CD4-positive, alpha-beta T cell treated with Interferon gamma for 1 hour (primary cell): ENCODE data around the gene REXO5.

Experiments used
- DNase-seq: peaks from one replicate; pipeline ENCODE4 v3.0.0-alpha.2; 2020

The REXO5 gene

DNA sequence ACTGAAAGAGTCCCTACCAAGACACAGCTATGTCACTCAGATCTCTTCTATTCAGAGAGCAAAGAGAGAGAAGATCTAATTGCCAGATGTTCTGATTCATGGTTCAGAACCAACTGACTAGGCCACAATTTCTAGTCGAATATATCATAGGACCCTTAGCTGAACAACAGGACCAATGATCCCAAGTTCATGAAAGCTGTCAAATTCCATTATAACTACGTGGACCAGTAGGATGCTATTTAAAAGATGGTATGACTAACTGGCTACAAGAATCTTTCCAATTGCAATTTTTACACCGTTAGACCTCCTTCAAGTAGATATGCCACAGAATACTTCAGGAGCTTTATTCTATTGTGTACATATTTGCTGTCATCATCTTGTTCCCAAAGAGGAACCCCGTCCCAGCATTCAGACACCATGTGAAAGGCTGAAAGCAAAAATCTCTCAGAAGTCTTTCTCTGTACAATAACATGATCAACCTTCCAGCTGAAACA, 67.8 kb downstream of the REXO5 start:
- DNase-seq = no peak

DNA sequence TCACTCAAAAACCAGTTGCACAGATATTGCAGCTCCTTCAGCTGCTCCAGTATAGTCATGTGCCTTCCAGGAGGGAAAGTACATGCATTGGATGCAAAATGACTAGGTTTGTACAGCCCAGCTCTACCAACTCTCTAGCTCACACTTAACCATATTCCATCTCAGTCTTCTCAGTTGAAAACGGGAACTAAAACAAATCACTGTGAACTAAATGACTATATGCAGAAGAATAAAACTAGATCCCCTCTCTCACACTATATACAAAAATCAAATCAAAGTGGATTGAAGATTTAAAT, 69.0 kb downstream of the REXO5 start:
- DNase-seq = no peak

DNA sequence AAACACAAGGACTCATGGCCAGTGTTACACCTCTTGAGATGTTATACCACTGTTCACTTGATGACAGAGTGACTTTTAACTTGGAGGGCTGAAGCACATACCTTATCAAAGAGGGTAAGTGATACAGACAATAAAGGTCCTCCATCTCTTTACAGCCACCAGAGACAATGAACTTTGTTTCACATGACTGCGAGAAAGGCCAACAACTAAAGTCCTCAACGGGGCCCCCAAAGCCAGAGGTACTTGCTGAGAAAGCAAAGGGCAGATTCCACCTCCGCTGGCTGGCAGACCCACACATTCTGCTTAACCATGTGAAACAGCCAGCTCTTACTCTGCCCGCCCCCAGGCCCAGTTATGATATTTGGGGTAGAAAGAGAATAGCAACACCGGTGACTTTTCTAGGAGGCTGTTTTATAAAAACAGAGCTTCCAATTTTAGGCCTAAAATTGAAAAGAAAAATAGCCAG, 72.4 kb downstream of the REXO5 start:
- no peak for DNase-seq

DNA sequence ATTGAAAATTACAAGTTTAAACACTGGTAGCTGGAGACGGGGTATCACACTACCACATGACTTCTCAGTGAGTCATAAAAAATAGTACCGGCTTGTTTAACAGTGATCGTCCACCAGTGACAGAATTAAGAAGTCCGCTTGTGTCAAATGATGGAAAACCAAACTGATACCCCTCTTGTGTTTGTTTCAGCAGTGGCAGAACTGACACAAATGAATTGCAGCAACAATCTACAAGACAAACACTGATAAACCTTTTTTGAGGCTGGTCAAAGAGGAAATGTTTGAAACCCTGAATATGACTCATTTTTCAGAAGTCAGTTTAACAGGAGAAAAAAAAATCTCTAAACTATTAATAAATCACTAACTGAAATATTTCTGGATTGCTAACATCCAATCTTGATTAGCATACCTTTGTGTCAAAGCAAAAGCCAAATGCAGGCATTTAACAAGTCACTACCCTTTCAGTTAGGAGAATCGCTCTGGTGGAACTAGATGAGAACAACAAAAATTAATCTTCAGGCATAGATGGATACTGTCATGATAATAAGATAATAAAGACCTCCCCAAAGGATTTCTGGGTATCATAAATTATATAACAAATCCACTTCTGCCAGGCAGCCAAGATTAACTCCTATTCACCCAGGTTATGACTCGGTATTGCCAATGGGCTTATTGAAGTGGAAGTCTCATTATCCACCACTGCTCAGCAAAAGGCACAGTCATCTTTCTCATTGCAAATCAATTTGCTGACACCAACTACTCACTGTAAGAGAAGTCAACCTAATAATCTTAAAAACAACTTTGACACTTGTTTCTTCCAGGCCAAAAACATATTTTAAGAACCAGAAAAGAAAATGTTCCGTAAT, 73.1 kb downstream of the REXO5 start:
- DNase-seq = no peak

DNA sequence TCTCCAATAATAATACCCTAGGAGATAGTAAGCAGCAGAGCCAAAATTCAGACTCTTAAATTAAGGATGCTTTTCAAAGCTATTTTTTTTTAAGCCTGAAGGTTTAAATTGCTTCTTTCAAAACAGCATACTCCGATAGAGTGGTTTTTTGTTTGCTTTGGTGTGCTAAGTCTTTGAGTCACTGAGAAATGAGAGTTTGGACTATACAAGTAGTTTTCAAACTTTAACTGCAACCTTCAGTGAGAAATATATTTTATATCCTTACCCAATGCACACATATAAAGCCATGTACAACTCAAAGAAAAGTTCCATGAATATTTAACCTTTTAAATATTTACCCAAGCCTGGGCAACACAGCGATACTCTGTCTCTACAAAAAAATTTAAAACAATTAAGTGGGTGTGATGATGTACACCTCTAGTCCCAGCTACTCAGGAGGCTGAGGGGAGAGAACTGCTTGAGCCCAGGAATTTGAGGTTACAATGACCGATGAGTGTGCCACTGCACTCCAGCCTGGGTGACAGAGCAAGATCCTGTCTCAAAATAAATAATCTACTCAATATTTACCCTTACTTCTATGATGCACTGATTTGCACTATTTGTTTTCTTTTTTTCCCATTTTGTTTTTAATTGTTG, 74.7 kb downstream of the REXO5 start:
- DNase-seq = no peak

DNA sequence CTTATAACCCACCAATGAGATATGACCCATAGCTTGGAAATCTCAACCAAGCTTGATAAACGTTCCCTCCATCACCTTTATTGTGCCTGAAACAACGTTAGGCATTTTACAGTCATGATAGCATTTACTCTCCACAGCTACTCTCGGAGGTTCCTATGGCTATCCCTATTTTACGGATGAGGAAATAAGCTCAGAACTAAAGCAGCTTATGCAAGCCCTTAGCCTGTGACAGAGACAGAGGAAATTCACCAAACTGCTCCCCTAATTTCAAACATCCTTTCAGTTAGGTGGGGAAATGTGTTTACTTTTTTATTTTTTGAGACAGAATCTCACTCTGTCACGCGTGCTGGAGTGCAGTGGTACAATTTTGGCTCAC, 75.2 kb downstream of the REXO5 start:
- DNase-seq = no peak

DNA sequence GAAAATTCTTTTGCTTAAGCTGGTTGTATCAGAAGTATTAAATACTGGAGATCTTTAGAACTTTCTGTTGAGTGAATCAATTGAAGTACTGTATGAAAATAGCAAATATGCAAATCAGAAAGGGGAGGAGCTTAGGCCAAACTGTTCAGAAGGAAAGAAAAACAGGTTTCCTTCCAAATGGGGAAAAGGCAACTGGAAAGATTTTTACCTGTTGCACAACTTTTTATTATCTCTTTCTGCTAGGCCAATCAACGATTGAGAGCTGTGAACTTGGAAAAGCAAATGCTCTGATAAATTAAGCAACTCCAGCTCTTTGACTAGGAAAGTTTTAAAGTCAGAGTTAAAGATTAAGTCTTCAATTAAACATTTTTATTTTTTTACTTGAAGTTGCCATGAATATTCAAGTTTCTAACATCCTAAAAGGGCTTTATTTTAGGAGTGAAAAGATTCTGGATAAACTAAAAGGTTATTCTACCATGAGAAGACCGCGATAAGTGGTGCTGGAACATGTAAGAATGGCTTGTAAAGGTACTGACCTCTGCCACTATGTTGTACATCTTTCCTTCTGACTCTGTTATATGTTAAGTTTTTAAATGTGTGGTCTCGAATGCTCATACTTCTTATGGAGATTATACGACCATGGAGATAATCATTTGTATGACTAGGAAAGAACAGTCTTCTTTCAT, 77.4 kb downstream of the REXO5 start:
- no peak for DNase-seq

DNA sequence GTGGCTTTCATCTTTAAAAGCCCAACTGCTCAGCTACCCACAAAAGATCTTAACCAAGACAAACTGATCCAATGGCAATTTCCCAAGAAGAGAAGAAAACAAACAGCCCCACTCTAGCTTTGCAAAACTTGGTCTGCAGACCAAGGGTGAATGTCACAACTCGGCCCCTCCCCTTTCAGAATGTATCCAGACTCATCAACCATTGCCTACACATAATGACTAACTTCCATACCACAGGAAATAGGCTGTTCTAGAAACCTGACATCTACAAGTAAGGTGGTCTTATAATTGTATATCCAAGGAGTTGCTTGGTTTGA, 77.9 kb downstream of the REXO5 start:
- DNase-seq = no peak

DNA sequence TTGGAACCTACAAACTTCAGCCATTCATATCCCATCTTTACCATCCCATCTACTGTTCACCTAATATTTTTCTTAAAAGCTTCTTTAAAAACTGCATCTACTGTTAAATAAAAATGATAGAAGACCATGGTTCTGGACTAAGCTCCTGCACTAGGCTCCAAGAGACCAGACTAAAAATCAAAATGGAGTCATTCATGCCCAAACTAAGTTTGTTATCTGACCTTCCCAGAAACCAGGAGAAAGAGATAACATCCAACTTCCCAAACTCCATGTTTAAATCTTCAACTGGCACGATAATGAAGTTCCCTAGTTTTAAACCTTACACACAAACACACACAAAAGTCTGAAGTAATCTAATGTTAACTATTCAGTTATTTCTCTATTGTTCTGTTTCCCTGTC, 80.0 kb downstream of the REXO5 start:
- DNase-seq = no peak

DNA sequence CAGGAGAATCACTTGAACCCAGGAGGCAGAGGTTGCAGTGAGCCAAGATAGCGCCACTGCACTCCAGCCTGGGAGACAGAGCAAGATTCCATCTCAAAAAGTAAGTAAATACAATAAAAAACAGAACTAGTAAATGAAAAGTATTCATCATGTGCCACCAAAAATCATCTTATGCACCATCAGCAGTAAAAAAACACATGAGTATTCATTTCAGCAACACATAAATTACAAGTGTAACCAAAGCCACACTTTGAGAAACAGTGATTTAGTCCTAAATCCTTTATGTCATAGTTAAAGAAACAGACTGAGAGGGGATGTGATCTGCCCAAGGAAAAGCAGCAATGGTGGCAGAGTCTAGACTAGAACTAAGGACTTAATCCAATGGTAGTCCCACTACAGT, 80.9 kb downstream of the REXO5 start:
- no peak for DNase-seq

DNA sequence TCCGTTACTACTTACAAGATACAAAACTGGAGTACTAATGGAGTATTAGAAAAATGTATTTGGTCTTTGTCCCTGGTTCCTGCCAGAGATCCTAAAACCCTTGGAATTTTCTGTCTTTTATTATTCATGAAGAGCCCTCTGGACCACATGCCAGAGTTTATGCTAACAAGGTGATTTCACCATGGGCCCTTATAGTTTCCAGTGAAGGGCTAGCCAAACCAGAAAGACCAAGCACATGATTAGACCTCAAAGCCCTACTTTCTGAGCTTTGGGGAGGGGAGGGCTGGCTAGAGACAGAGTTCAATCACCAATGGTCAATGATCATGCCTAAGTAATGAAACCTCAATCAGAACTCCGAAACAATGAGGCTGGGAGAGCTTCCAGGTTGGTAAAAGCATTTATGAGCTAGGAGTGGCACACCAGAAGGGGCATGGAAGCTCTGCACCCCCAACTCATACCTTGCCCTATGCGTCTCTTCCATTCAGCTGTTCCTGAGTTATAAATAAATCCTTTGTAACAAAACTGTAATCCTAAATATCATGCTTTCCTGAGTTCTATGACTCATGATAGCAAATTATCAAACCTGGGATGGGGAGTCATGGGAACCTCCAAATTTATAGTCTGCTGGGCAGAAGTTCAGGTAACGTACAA, 83.4 kb downstream of the REXO5 start:
- no peak for DNase-seq

DNA sequence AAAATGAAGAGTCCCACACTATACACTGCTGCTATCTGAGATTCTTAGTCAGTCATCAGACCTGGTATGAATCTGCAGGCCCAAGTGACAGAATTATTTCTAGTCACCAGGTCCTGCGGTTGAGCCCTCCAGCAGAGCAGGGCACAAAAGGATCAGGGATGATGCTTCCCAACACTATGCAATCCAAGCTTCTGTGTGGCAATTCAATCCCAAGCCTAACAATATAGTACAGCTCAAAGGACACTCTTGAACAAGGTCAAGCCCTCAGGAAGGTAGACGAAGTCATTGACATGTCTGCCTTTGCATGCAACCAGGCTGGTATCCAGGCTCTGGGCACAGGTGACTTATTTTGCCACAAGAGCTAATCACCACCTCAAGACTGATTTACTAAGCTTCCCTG, 88.1 kb downstream of the REXO5 start:
- no peak for DNase-seq

DNA sequence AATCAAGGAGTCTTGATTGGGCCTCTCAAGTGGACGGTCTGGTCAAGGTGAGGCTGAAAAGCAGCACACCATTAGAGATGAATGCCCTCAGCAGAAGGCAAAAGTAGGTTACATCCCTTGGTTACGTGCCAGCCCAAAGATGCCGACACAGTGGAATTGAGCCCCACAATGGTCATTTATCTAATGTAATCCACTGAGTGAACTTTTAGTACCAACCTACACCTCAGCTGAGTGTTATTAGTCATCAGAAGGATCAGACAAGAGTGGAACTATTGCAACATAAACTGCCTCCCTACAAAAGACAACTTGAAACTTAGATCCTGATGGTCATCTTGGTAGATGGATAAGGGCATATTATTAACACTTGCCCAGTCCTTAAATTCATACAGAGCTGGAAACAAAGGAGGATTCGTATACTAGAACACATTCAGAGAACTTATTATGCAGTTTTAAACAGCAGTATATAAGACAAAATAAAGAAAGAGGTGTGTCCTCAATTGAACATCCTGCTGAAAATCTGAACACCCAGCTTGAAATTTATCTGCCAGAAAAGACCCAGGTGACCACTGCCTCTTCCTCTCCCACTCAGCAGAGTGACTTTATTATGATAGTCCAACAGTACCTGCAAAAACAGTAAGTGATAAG, 91.0 kb downstream of the REXO5 start:
- no peak for DNase-seq

DNA sequence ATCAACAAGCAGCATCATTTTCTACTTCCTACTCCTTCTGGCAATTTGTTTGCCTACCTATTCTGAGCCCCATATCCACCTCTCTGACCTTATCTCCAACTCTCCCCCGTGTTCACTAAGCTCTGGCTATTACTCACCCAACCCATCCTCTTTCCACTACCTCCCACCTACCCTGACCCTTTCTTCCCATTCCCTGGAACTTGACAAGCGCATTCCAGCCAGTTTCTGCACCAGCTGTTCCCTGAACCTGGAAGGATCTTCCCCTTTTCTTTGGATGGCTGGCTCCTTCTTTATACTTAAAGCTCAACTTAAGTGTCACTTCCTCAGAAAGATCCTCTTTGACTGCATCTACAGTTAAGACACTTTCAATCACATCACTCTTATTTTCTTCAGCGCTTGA, 91.6 kb downstream of the REXO5 start:
- DNase-seq = no peak

DNA sequence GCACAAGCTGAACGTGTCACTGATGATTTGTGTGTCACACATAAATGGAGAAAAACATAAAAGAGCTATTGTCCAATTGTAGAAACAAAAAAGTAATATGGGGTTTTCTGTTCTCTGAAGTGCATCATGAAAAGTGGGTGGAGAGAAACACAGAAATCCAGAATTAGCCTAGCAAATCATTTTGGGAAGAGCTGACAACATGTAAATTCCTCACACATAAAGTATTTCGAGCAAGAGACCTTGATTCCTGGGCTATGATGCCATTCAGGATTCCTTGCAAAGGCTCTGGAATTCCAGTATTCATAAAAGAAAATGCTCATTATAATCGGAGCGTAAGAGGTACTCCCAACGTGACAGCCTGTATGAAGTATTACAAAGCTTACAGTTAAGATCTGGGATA, 92.7 kb downstream of the REXO5 start:
- no peak for DNase-seq
